Hematopoietic multipotent progenitor cell treated with erythropoietin and hydrocortisone succinate and interleukin-3 and kit ligand, for 4 days (in vitro differentiated cells): ENCODE measurements around the gene RAI14.
"Not testable (repeated sequence)": the region's sequence is repeated elsewhere in the genome, so short reads cannot be mapped to it uniquely, and the experiment has no call there.

Source experiments
- DNase-seq: peaks from one replicate; pipeline ENCODE4 v3.0.0-alpha.2; 2015

Gene RAI14

GRCh38 chr5:34701442-34701841 is 45.3 kb downstream of the RAI14 start:
- DNase-seq, result not testable (repeated sequence)

DNA sequence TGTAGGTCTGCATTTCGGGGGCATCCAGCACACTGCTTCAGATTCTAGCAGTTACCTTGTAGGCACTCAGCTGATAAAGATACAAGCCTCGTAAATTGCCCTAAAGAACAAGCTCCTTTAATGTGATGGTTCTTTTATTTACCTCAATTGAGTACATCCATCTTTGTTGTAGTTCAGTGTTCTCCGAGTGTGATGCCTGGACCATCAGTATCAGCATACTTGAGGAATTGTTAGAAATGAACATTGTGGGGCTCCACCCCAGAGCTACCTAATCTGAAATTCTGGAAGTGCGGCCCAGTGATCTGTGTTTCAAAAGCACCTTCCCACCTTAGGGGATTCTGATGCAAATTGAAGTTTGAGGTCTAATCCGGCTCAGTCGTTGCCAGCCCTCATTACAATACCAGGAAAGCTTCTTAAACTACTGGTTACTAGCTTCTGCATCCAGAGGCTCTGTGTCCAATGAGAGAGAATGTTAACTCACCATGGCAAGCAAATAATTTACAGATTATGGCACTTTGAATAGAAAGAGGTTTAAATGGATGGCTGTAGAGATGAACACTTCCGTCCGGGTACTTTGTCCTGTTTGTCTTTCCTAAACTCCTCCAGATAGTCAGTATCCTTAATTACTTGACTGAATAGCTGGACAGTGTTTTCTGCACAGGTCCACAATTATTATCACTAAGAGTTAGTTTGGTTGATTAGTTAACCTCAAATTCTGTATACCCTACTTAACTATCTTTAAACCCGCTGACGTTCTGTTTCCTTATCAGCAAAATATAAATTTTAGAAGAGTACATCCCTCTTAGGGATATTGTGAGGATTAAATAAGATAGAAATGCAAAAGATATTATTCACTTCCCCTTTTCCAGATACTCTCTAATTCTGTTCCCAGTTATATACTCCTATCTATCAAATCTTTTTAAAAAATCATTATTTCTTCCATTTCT is 47.9 kb downstream of the RAI14 start:
- DNase-seq, result no peak

- DNase-seq, result no peak
These were observed 50.0 kb downstream of the RAI14 start for GRCh38 chr5:34706084-34706483.

GRCh38 chr5:34707451-34708107 is 51.5 kb downstream of the RAI14 start:
- DNase-seq, result no peak

- DNase-seq, result no peak
These were observed 52.6 kb downstream of the RAI14 start for GRCh38 chr5:34708777-34709176.

DNA sequence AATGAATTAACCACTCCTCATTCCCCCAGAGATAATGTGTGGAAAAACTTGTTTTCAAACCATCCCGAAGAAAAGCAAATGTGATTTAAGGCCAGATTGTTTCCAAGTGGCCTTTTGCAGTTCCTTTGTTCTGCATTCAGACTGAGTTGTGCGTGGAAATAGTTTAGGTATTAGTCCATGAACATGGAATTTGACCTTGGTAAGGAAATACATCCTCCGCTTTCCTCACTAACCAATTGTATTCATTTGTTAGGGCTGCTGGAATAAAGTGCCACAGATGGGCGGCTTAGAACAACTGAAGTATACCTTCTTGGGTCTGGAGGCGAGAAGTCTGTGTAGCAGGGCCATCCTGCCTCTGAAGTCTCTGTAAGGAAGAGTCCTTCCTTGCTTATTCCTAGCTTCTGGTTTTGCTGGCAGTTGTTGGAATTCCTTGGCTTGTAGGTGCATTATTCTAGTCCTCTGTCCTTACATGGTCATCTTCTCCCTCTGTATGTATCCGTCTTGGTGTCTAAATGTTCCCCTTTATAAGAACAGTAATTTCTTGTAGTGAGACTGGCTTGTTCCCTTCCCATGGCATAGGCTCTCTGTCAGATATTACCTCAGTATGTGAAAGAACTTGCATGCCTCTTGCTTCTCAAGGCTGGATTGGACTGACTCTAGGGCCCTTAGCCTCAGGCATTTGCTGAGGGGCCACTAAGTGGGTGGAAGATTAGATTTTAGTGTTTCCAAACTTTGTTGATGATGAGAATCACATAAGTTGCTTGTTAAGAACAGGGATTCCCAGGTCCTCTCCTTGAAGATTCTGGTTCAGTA is 53.9 kb downstream of the RAI14 start:
- no peak for DNase-seq

- no peak for DNase-seq
These were observed 56.4 kb downstream of the RAI14 start for GRCh38 chr5:34712565-34712964.

- no peak for DNase-seq
These were observed 59.6 kb downstream of the RAI14 start for GRCh38 chr5:34715711-34716110.

- no peak for DNase-seq
These were observed 60.9 kb downstream of the RAI14 start for GRCh38 chr5:34716986-34717385.

DNA sequence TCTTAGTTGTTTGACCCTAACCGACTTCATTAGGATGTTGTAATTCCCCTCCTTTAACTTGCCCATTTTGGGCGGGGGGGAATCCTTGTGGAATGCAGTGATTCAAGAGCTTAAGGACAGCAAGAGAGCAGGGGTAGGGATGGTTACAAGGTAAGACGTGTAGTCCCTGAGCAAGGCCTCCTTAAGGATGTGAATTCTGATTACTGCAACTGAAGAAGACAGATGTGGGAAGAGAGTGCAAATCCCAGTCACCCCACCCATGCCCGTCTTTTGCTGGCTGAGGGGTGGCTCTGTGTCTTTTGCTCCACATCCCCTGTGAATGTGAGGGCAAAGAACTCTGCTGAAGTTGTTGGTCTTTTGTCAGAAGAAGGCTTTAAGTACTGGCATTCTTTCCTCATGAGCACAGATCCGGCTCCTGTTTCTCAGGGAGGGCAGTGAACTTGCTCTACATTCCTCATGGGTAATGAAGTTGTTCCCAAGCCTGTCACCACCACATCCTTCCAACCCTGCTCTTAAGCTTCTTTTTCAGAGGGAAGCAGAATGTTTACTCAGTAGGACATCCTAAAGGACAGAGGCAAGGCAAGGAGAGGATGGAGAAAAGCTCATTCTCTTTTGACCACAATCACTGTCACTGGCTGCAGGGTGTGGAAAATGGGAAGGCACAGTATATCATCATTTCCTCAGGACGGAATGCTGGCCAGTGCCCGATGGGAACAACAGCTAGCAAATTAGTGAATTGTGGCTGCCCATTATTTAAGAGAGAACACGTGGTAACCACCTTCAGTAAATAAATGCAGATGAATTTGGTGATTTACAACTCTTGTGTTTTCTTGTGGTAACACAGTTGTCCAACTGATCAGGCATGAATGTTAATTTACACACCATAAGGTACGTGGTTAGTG is 61.5 kb downstream of the RAI14 start:
- DNase-seq, result no peak

DNA sequence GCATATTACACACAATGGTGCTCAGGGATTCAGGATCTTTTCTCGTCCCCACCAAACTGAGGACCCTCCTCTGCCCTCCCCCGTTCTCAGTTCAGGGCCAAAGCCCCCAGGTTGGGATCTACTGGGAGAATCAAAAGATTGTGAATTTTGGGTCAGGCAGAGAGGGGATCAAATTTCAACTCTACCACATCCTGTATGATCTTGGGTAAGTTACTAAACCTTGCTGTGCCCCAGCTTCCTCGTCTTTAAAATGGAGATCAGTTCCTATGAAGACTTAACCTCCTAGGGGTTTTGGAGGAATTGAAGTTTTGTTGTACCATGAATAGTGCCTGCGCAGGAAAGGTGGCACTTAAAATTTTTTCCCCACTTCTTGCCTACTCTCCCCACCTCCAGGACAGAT is 62.4 kb downstream of the RAI14 start:
- DNase-seq, result no peak

- DNase-seq, result no peak
These were observed 62.9 kb downstream of the RAI14 start for GRCh38 chr5:34719029-34719428.

GRCh38 chr5:34721327-34721726 is 65.2 kb downstream of the RAI14 start:
- DNase-seq, result no peak

- no peak for DNase-seq
These were observed 66.1 kb downstream of the RAI14 start for GRCh38 chr5:34722183-34722582.

DNA sequence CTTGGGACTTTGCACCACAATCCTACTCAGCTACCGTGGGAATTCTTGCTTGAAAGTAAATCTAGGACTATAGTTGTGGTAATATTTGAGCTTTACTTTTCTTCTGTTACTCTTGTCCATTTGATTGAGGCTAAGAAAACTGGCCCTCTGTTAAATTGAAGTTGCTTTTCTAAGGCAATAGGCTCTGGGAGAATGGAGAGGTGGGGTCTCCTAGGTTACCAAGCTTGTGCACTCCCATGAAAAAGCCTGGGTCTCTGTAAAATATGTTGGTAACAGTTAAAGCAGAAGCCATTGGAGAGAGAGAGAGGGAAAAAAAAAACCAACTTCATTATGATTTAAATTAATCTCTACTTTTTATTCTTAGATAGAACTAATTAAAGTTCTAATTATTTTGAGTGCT is 68.6 kb downstream of the RAI14 start:
- no peak for DNase-seq

GRCh38 chr5:34727166-34727749 is 71.1 kb downstream of the RAI14 start:
- DNase-seq, result not testable (repeated sequence)

DNA sequence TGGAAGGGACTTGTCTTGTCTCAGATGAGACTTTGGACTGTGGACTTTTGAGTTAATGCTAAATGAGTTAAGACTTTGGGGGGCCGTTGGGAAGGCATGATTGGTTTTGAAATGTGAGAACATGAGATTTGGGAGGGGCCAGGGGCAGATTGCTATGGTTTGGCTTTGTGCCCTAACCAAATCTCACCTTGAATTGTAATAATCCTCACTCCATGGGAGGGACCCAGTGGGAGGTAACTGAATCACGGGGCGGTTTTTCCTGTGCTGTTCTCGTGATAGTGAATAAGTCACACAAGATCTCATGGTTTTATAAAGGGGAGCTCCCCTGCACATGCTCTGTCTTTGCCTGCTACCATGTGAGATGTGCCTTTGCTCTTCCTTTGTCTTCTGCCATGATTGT is 72.1 kb downstream of the RAI14 start:
- DNase-seq, result no peak

- DNase-seq, result no peak
These were observed 75.5 kb downstream of the RAI14 start for GRCh38 chr5:34731435-34732232.

DNA sequence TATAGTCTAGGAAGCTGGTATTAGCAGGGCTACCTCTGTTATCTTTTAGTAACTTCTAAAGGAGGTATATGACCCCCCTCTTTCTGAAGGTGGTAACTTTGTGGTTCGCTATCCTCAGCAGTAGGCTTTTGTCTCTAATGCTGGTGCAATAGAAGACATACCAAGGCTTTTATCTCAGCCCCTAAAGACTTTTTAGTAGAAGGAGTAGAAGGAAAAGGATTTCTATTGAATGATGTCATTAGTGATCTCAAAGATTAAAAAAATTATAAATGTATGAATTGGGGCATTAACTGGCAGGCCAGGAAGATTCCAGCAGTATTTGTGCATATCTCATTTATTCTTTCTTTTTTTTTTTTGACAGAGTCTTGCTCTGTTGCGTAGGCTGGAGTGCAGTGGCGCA is 78.2 kb downstream of the RAI14 start:
- no peak for DNase-seq

DNA sequence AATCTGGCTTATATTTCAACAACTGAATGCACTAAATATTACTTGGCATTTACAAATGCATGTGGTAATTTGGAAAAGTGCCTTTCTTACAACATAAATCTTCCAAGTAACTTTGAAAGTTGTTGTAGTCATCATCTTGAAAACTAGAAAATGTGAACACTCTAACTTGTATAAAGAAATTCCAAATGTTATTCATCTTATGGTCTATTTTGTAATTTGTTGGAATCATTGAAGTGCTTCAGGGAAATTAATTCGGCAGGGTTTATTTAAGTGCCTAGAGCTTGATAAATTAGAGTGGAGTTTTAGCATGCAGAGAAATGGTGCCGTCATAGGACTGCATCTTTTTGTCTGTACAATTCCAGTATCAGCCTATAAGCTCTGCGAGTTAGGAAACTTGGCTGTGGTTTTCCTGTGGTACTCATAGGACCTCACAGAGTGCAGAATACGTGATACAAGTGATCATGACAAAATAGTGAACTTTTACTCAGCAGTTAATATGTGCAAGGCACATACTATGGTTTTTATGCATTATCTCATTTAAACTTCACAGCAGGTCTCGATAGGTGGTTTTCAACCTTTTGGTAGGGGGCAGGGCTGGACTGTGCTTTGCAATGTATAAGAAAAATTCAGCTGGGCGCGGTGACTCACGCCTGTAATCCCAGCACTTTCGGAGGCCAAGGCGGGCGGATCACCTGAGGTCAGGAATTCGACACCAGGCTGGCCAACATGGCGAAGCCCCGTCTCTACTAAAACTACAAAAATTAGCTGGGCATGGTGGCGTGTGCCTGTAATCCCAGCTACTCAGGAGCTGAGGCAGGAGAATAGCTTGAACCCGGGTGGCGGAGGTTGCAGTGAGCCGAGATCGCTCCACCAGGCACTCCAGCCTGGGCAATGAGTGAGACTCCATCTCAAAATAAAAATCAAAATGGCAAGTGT is 79.6 kb downstream of the RAI14 start:
- DNase-seq, result peak; percentile 1
